Measurements from ENCODE around the gene PITPNC1. TPM values are rescaled to one million over a fixed set of nuclear protein-coding genes. Genes with fewer than 3 reads are reported as not detected.
"Not testable (repeated sequence)": the region's sequence is repeated elsewhere in the genome, so short reads cannot be mapped to it uniquely, and the experiment has no call there.

The PITPNC1 gene
- total RNA-seq, 1 donor from 2014 or later: 16.1 TPM

GRCh38 chr17:67576471-67577115 is 199.5 kb downstream of the PITPNC1 start:
- DNase-seq (ENCODE audit: low read depth in 2 of 2): no peak

DNA sequence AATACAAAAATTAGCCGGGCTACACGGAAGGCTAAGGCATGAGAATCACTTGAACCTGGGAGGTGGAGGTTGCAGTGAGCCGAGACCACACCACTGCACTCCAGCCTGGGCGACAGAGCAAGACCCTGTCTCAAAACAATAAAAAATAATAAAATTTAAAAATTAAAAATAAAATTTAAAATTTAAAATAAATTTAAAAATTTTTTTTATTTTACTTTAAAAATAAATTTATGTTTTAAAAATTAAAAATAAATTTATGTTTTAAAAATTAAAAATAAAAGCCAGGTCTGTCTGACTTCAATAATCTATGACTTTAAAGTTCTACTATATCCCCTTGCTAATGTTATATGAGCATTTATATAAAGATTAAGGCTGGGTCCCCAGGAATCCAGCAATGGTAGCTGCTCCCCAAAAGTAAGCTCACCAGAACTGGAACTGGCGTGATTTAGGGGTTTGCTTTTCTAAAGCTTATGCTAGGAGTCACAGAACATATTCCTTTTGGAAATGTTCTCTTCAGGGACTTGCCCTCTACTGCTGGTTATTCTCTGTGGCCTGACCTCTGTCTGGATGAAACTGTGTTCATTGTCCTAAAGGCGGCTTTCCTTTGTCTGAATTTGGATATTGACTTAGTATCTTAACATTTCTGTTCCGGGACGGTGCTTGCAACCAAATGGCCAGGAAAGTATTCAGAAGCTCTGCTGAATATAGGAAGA is 200.5 kb downstream of the PITPNC1 start:
- no peak for DNase-seq (ENCODE audit: low read depth in 2 of 2)

- DNase-seq (ENCODE audit: low read depth in 2 of 2): peak in 1 of 2 donors; percentile 82
Measured at GRCh38 chr17:67578142-67578457, 201.0 kb downstream of the PITPNC1 start.

GRCh38 chr17:67578679-67579405 is 201.8 kb downstream of the PITPNC1 start:
- not testable (repeated sequence) for DNase-seq (ENCODE audit: low read depth in 2 of 2)

DNA sequence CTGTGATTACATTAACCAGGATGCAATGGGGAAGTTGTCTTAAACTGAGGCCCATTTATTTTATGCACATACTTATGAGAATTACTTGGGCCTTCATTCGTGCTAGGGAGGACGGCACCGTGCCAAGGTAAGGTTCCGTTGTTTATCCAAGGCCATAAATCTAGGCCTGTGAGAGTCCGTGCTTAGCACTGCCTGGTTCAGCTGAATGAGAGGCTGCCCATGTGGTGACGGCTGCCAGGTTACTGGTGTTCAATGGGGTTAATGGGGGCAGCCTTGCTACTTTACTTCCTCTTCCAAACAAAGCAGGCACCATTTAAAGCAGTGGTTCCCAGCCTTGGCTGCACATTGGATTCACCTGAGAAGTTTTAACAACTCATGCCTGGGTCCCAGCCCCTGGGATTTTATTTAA is 205.6 kb downstream of the PITPNC1 start:
- peak; percentile 14 to 86 for DNase-seq (ENCODE audit: low read depth in 2 of 2)

DNA sequence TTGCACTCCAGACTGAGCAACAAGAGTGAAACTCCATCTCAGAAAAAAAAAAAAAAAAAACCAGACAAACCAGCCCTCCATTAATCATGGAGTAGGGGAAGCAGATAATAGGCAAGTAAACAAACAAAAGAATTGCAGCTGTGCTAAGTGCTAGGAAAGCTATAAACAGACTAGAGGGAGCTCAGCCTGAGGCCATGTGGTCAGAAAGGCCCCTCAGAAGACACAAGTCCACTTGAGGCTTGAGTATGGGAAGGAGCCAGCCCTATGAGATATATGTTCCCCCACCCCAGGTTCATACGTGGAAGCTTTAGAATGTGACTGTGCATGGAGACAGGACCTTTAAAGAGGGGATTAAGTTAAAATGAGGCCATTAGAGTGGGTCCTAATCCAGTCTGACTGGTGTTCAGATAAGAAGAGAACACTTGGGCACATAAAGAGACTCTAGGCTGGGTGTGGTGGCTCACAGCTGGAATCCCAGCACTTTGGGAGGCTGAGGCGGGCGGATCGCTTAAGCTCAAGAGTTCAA is 208.1 kb downstream of the PITPNC1 start:
- DNase-seq (ENCODE audit: low read depth in 2 of 2): peak in 1 of 2 donors; percentile 60

DNA sequence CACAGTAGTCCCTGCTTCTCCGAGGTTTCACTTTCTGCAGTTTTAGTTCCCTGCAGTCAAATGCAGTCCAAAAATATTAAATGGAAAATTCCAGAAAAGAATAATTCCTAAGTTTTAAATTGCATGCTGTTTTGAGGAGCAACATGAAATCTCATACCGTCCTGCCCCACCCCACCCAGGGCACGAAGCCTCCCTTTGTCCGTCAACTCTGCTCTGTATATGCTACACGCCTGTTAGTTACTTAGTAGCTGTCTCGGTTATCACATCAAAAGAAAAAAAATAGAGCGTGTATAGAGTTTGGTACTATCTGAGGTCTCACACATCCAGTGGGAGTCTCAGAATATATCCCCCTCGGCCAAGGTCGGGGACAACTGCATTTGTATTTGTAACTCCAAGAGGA is 211.2 kb downstream of the PITPNC1 start:
- DNase-seq (ENCODE audit: low read depth in 2 of 2): no peak

DNA sequence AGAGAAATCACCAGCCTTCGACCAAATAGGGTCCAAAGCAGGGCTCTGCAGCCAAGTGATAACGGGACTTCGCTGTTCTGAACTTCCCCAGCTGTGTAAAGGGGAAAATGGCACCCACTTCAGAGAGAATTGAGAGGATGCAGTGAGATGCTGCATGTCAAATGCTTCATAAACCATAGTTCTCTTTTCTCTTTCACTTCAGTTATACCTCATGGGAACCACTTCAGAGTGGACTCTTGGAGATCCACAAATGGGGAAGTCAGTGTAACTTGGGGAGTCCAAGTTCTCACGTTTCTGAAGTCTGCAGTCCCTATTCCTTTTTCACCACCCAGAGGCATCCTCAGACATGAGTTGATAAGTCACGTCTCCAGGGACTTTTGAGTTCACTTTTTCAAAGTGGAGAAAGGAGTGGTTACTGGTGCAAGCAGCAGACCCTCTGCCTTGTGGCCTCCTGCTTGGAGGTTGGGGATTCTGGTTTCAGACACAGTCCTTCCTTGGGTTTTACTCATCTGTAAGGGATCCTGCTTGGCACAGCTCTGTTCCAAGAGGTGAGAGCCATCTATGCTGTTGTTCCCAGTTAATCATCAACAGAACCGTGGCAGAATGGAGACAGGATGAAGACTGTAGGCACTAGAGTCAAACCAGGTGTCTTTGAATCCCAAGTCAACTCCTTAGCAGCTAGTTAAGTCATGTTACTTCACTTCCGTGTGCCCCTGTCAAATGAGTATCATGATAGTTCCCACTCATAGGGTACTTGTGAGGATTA is 217.2 kb downstream of the PITPNC1 start:
- DNase-seq (ENCODE audit: low read depth in 2 of 2): no peak

DNA sequence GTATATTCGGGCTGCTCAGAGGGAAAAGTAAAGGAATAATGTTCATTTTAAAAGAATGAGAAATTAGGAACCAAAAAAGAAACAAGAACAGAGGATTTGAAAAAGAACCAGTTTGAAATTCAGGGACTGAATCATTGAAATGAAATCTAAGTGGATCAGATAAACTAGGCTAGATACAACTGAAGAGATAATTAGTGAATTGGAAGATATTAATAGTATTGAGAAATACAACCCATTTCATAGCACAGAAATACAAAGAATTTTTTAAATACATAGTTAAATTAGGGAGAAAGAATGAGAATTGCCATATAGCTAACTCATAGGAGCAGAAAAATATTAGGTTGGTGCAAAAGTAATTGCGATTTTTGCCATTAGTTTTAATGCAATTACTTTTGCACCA is 223.3 kb downstream of the PITPNC1 start:
- no peak for DNase-seq (ENCODE audit: low read depth in 2 of 2)

GRCh38 chr17:67601897-67602296 is 224.8 kb downstream of the PITPNC1 start:
- DNase-seq (ENCODE audit: low read depth in 2 of 2): peak; percentile 49 to 59

DNA sequence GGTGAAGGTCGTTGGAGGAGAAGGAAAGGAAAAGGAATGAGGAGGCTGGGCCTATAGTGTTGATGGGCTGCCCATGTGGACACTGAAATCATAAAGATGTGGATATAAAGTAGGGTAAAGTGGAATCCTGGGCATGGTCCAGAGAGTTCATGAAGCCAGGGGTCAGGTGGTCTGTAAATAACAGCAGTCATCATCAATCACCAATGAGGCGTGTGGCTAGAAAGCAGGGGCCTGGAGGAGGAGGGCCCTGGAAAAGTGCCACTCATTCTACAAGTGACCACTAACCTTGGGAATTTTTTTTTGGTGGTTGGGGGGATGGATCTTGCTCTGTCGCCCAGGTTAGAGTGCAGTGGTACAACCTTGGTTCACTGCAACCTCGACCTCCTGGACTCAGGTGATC is 225.4 kb downstream of the PITPNC1 start:
- DNase-seq (ENCODE audit: low read depth in 2 of 2): peak in 1 of 2 donors; percentile 11

- peak; percentile 65 to 78 for DNase-seq (ENCODE audit: low read depth in 2 of 2)
Measured at GRCh38 chr17:67602974-67603373, 225.9 kb downstream of the PITPNC1 start.

- DNase-seq (ENCODE audit: low read depth in 2 of 2): peak in 1 of 2 donors; percentile 15
Measured at GRCh38 chr17:67605256-67605912, 228.3 kb downstream of the PITPNC1 start.

DNA sequence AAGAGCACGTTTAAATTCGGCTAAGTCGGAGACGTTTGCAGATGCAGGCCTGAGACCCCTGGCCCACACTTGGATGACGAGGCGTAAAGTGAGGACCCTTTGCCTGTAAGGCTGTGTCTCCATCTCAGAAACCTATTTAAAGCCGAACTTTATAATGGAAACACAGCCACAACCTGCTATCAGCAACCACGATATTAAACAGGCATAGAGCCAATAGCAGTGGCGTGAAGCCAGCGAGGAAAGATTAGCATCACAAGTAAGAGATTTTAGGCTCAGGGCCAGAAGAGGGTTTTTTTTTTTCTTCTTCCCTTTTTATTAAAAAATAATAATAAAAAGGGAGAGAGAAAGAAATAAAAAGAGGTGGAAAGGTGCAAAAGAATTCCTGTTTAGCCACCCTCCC is 229.4 kb downstream of the PITPNC1 start:
- DNase-seq (ENCODE audit: low read depth in 2 of 2): peak; percentile 62 to 77

GRCh38 chr17:67606896-67607604 is 230.0 kb downstream of the PITPNC1 start:
- DNase-seq (ENCODE audit: low read depth in 2 of 2): peak; percentile 27 to 80

DNA sequence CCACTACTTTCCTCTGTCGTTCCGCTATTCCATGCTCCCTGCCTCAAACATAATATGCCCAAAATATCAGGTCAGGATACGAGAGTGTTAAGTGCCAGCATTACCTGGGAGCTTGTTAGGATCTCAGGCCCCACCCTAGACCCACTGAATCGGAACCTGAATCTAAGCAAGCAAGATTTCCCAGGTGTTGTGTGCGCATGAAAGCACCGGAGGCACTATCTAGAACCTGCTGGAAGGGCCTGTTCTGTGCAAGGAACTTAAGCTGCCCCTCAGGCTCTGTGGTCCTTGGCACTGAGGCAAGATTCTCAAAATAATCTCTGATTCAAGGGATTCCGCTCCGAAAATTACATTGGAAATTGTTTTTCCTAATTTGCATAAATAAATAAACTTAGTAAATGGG is 233.0 kb downstream of the PITPNC1 start:
- DNase-seq (ENCODE audit: low read depth in 2 of 2): no peak

GRCh38 chr17:67613961-67614360 is 236.9 kb downstream of the PITPNC1 start:
- DNase-seq (ENCODE audit: low read depth in 2 of 2): no peak

DNA sequence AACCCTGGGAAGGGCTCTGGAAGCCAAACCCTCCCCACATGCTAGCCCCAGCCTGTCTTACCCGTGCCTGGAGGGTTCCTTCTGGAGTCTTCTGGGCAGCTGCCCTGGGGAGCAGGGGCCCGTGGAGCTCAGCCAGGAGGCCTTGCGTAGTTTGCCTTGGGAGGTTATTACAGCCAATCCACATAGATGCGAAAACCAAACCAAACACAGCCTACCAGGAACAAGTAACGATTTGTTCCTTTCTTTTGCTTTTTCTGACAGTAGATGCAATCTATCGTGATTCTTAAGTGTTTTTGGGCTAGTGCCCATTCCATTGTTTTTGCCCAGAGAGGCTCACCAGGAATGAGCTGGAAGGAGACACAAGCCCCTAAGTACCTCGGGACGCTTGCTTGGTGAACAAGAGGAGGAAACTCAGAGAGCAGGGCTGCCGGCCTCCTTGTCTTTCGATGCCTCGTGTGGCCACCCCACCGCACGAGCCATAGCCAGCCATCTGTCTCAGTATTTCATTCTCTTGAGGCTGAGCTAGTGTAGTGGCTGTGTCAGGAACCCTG is 238.0 kb downstream of the PITPNC1 start:
- DNase-seq (ENCODE audit: low read depth in 2 of 2): peak in 1 of 2 donors; percentile 18

- no peak for DNase-seq (ENCODE audit: low read depth in 2 of 2)
Measured at GRCh38 chr17:67615736-67616135, 238.7 kb downstream of the PITPNC1 start.

DNA sequence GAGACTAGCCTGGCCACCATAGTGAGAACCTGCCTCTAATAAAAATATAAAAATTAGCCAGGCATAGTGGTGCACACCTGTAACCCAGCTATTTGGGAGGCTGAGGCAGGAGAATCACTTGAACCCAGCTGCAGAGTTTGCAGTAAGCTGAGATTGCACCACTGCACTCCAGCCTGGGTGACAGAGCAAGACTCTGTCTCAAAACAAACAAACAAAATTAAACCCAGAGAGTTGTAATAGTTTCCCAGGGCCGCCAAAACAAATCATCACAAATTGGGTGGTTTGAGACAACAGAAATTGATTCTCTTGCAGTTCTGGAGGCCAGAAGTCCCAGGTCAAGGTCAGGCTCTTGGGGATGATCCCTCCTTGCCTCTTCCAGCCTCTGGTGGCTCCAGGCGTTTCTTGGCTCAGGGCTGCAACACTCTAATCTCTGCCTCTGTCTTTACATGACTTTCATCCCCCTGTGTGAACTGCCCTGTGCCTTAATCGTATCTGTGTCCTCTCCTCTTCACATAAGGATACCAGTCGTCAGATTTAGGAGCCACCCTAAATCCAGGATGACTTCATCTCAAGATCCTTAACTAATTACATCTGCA is 240.3 kb downstream of the PITPNC1 start:
- no peak for DNase-seq (ENCODE audit: low read depth in 2 of 2)
